Colonic mucosa (tissue), 4 donors: ENCODE data around the gene DTWD1. TPM values are rescaled to one million over a fixed set of nuclear protein-coding genes. Genes with fewer than 3 reads are reported as not detected.
A peak's percentile ranks its signal among the peaks of the same experiment; 100 is the strongest.

Experiments
- DNase-seq: peaks from one replicate; pipeline ENCODE4 v3.0.0-alpha.2; 2020
- H3K27ac ChIP-seq: fragments of 200-600 bp; one replicate; pipeline ENCODE4 v1.8.0; 2021
- H3K27me3 ChIP-seq: fragments of 200-600 bp; one replicate; pipeline ENCODE4 v1.8.0; 2021
- H3K36me3 ChIP-seq: fragments of 200-600 bp; one replicate; pipeline ENCODE4 v1.8.0; 2021
- H3K4me1 ChIP-seq: fragments of 200-600 bp; one replicate; pipeline ENCODE4 v1.8.0; 2021; ENCODE audit warnings: mild to moderate bottlenecking
- H3K4me3 ChIP-seq: fragments of 200-600 bp; one replicate; pipeline ENCODE4 v1.8.0; 2021
- H3K9ac ChIP-seq, 2 donors: one replicate each; pipeline ENCODE4 v1.7.0; 2013; ENCODE audit warnings: control low read depth in 2 of 2, low read depth in 2 of 2, low read length in 2 of 2
- H3K9me3 ChIP-seq: fragments of 200-600 bp; one replicate; pipeline ENCODE4 v1.8.0; 2021
- intact Hi-C: fragments of 100-400 bp; cut with DNase I; formaldehyde crosslinking; loops from one replicate; pipeline ENCODE4 v1.14.1; 2022
- total RNA-seq, 2 donors: library from RNA; stranded (reverse); fragmentation: NEBNext Ultra II Directional in 1 of 2; extraction: Animal tissue kit (Norgen Biotek cat#: 25700) in 1 of 2; gene quantifications; one replicate each; pipeline ENCODE4 v1.2.1, GENCODE V29; 2021
- TF ChIP-seq, protein P1 (sequence below): fragments of 200-600 bp; IDR thresholded peaks from one replicate; pipeline ENCODE4 v1.8.0; 2022; ENCODE audit warnings: antibody characterized with exemption, mild to moderate bottlenecking
- donor health status: healthy.
- donor health status: DM: no; HTN: no; CAD: no.
- donor health status: DM: no; HTN: no; CAD: no.

Gene DTWD1
- total RNA-seq, 2 donors from 2014 or later: 18.4 to 18.7 TPM

- Histone ChIP-seq H3K27ac (peak overlapping the region; percentile 91), H3K27me3 (no peaks in the 10 kb centered on the region), H3K9ac (peak overlapping the region; percentile 84 to 94), H3K4me1 (no peaks in the 10 kb centered on the region), H3K4me3 (peak overlapping the region; percentile 79), H3K9me3 (no peaks in the 10 kb centered on the region), H3K36me3 (no peaks in the 10 kb centered on the region)
- intact Hi-C loops: no loop called here
- TF ChIP-seq, protein P1, sequence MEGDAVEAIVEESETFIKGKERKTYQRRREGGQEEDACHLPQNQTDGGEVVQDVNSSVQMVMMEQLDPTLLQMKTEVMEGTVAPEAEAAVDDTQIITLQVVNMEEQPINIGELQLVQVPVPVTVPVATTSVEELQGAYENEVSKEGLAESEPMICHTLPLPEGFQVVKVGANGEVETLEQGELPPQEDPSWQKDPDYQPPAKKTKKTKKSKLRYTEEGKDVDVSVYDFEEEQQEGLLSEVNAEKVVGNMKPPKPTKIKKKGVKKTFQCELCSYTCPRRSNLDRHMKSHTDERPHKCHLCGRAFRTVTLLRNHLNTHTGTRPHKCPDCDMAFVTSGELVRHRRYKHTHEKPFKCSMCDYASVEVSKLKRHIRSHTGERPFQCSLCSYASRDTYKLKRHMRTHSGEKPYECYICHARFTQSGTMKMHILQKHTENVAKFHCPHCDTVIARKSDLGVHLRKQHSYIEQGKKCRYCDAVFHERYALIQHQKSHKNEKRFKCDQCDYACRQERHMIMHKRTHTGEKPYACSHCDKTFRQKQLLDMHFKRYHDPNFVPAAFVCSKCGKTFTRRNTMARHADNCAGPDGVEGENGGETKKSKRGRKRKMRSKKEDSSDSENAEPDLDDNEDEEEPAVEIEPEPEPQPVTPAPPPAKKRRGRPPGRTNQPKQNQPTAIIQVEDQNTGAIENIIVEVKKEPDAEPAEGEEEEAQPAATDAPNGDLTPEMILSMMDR: no peak
- DNase-seq: peak; percentile 18
Measured at GRCh38 chr15:49621401-49621811, 558 bp downstream of the DTWD1 start.

- no peaks in the 10 kb centered on the region for H3K27me3 ChIP-seq
Measured at GRCh38 chr15:49621887-49622286, 1.0 kb downstream of the DTWD1 start.

DNA sequence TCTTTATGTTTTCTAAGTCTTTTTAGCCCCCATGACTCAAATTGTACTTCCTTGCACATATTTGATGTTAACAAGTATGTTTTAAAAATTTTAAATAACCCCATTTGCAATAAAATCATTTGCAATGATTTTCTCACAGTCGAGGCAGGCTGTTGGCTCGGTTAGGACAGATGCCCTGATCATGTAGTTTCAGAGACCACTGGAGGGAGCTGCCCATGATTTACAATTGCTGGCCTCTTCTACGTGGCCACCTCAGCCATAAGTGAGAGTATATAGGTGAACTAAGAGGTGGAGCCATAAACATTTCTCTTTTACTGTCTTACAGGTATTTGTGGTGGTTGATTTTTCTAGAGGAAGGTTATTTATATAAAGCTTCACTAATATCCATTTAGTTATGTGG lies 1.7 kb downstream of the DTWD1 start:
- no peak overlapping the region for H3K4me3 ChIP-seq
- intact Hi-C loops: no loop called here
- TF ChIP-seq, protein P1: no peak

More at GRCh38 chr15:49621887-49622286, 1.0 kb downstream of the DTWD1 start:
- Histone ChIP-seq H3K9ac (peak overlapping the region; percentile 2 to 94), H3K4me3 (peak overlapping the region; percentile 79), H3K27ac (peak overlapping the region; percentile 91), H3K9me3 (no peaks in the 10 kb centered on the region), H3K36me3 (no peaks in the 10 kb centered on the region), H3K4me1 (no peaks in the 10 kb centered on the region)
- TF ChIP-seq, protein P1: no peak
- intact Hi-C loops: no loop called here
- DNase-seq: no peak

GRCh38 chr15:49624056-49624455 lies 3.2 kb downstream of the DTWD1 start:
- H3K9ac ChIP-seq: no peak overlapping the region
- no peak overlapping the region for H3K27ac ChIP-seq
- intact Hi-C loops: no loop called here

More for the DNA sequence above, 1.7 kb downstream of the DTWD1 start:
- Histone ChIP-seq H3K4me1 (no peaks in the 10 kb centered on the region), H3K9me3 (no peaks in the 10 kb centered on the region), H3K9ac (no peak overlapping the region), H3K27me3 (no peaks in the 10 kb centered on the region), H3K36me3 (no peaks in the 10 kb centered on the region), H3K27ac (no peak overlapping the region)
- no peak for DNase-seq

DNA sequence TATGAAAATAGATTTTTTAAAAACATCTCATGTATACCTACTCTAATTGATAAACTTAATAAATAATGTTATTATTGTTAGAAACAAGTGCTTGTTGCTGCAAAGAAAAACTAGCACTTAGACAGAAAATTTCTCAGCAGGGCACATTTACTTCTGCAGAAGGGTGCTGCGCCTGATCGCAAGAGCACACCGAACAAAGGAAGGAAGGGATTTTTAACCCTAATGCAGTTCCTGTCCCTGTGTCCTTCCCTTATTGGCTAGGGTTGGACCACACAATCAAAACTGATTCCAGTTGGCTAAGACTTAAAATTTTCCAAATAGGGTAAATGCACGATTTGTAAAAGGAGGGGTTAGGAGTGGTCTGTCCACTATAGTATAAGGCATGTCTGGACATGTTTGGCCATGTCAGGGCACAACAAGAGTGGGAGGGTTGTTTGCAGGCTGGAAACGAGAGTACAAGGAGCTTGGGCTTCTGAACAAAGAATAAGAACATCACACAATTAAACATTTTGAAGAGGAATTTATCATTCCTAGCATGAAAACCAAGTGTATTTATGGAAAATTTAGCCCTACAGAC lies 4.7 kb downstream of the DTWD1 start:
- Histone ChIP-seq H3K36me3 (no peaks in the 10 kb centered on the region), H3K9ac (no peak overlapping the region), H3K27me3 (no peaks in the 10 kb centered on the region), H3K4me3 (no peak overlapping the region), H3K9me3 (no peaks in the 10 kb centered on the region), H3K27ac (no peak overlapping the region), H3K4me1 (no peaks in the 10 kb centered on the region)
- intact Hi-C loops: no loop called here
- no peak for DNase-seq
- TF ChIP-seq, protein P1: no peak

More at GRCh38 chr15:49624056-49624455, 3.2 kb downstream of the DTWD1 start:
- Histone ChIP-seq H3K36me3 (no peaks in the 10 kb centered on the region), H3K4me1 (no peaks in the 10 kb centered on the region), H3K27me3 (no peaks in the 10 kb centered on the region), H3K4me3 (no peak overlapping the region), H3K9me3 (no peaks in the 10 kb centered on the region)
- TF ChIP-seq, protein P1: no peak
- no peak for DNase-seq
